ENCODE results near the gene PCNP.

The PCNP gene

DNA sequence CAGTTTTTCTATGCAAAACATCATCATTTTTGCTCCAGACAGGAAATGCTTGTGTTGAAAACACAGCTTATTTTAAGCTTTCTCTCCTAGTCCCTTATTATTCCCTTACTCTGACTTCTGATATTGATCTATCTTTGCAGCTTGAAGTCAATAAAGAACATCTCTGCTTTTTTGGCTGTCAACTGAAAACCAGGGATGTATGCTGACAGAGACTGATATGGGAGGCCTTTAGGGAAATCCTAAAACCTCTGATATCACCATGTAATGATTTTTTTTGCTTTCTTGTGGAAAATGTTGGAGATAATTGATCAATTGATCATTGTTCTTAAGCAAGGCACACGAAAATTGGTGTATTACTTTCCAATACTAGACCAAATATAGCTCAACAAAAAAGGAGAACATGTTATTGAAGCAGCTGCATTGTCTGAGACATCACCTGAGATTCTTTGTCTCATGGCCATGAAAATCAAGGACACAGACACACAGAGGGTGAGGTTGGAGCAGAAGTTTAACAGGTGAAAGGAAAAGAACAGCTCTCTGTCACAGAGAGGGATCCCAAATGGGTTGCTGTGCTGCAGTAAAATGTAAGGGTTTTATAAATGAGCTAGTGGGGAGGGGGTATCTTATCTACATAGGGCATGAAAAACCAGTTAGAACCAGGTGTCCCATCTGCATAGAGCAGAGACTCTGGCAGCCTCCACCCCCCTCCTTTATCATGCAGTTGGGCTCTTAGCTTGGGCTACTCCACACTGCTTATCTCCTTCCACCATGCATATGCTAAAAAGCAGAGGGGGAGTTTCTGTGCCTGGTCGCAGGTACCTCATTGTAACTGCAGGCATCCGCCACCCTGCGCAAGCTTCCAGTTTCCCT, 43.9 kb upstream of the PCNP start:
- TF ChIP-seq, protein P1, sequence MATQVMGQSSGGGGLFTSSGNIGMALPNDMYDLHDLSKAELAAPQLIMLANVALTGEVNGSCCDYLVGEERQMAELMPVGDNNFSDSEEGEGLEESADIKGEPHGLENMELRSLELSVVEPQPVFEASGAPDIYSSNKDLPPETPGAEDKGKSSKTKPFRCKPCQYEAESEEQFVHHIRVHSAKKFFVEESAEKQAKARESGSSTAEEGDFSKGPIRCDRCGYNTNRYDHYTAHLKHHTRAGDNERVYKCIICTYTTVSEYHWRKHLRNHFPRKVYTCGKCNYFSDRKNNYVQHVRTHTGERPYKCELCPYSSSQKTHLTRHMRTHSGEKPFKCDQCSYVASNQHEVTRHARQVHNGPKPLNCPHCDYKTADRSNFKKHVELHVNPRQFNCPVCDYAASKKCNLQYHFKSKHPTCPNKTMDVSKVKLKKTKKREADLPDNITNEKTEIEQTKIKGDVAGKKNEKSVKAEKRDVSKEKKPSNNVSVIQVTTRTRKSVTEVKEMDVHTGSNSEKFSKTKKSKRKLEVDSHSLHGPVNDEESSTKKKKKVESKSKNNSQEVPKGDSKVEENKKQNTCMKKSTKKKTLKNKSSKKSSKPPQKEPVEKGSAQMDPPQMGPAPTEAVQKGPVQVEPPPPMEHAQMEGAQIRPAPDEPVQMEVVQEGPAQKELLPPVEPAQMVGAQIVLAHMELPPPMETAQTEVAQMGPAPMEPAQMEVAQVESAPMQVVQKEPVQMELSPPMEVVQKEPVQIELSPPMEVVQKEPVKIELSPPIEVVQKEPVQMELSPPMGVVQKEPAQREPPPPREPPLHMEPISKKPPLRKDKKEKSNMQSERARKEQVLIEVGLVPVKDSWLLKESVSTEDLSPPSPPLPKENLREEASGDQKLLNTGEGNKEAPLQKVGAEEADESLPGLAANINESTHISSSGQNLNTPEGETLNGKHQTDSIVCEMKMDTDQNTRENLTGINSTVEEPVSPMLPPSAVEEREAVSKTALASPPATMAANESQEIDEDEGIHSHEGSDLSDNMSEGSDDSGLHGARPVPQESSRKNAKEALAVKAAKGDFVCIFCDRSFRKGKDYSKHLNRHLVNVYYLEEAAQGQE (IDR thresholded peaks at IDR 0.05; ENCODE audit: low read depth) = no peak
- TF ChIP-seq ZBTB7A (IDR thresholded peaks at IDR 0.05; ENCODE audit: low read depth) = no peak
- no peak for TF ChIP-seq RAD21 (IDR thresholded peaks at IDR 0.05; ENCODE audit: low read depth)
- no peak for TF ChIP-seq CEBPB (IDR thresholded peaks at IDR 0.05)
- no peak for TF ChIP-seq YY1 (IDR thresholded peaks at IDR 0.05; ENCODE audit: low read depth)
- no peak for TF ChIP-seq NFIC (IDR thresholded peaks at IDR 0.05)
- TF ChIP-seq CREB1 (IDR thresholded peaks at IDR 0.05; ENCODE audit: low read depth) = no peak
- TF ChIP-seq USF1 (IDR thresholded peaks at IDR 0.05) = no peak
- no peak for TF ChIP-seq FOXM1 (IDR thresholded peaks at IDR 0.05; ENCODE audit: borderline replicate concordance, low read depth)
- no peak for TF ChIP-seq TCF12 (IDR thresholded peaks at IDR 0.05; ENCODE audit: low read depth)
- no peak for TF ChIP-seq TAF1 (IDR thresholded peaks at IDR 0.05; ENCODE audit: low read depth)
- no peak for TF ChIP-seq TEAD4 (IDR thresholded peaks at IDR 0.05)
- no peak for TF ChIP-seq EP300 (IDR thresholded peaks at IDR 0.05; ENCODE audit: borderline replicate concordance)
- TF ChIP-seq EGR1 (IDR thresholded peaks at IDR 0.05) = no peak
- TF ChIP-seq, protein P2, sequence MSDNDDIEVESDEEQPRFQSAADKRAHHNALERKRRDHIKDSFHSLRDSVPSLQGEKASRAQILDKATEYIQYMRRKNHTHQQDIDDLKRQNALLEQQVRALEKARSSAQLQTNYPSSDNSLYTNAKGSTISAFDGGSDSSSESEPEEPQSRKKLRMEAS (IDR thresholded peaks at IDR 0.05) = no peak

- TF ChIP-seq EP300 (IDR thresholded peaks at IDR 0.05; ENCODE audit: borderline replicate concordance) (no peak), EGR1 (IDR thresholded peaks at IDR 0.05) (no peak), NFIC (IDR thresholded peaks at IDR 0.05) (no peak)
Measured at GRCh38 chr3:101530686-101531047, 43.3 kb upstream of the PCNP start.

DNA sequence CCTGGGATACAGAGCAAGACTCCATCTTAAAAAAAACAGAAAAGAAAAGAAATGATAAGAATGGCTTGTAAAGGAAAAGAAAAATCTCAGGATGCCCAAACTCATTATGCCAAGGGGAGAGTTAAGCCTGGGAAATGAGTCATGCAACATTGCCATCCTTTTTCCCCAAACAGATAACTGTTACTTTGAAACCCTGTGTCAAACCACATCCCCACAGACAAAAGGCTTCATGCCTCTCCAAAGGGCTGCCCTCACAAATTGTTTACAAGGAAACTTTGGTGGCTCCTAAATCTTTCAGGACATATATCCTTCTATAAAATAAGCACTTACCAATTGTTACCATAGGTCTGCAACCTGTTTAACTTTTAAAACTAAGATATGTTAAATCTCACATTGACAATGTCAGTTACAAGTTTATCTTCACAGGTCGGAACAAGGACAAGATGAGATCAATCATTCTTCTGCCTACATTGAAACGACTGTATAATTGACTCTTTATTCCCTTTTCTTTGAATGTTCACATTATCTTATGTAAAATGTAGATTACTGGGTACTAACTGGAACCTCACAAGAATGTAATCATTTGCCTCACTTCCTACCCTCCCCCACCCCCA, 42.4 kb upstream of the PCNP start:
- TF ChIP-seq NFIC (IDR thresholded peaks at IDR 0.05) (no peak), FOXM1 (IDR thresholded peaks at IDR 0.05; ENCODE audit: borderline replicate concordance, low read depth) (no peak), EGR1 (IDR thresholded peaks at IDR 0.05) (no peak), TCF12 (IDR thresholded peaks at IDR 0.05; ENCODE audit: low read depth) (no peak), EP300 (IDR thresholded peaks at IDR 0.05; ENCODE audit: borderline replicate concordance) (no peak), USF1 (IDR thresholded peaks at IDR 0.05) (no peak), YY1 (IDR thresholded peaks at IDR 0.05; ENCODE audit: low read depth) (no peak)

DNA sequence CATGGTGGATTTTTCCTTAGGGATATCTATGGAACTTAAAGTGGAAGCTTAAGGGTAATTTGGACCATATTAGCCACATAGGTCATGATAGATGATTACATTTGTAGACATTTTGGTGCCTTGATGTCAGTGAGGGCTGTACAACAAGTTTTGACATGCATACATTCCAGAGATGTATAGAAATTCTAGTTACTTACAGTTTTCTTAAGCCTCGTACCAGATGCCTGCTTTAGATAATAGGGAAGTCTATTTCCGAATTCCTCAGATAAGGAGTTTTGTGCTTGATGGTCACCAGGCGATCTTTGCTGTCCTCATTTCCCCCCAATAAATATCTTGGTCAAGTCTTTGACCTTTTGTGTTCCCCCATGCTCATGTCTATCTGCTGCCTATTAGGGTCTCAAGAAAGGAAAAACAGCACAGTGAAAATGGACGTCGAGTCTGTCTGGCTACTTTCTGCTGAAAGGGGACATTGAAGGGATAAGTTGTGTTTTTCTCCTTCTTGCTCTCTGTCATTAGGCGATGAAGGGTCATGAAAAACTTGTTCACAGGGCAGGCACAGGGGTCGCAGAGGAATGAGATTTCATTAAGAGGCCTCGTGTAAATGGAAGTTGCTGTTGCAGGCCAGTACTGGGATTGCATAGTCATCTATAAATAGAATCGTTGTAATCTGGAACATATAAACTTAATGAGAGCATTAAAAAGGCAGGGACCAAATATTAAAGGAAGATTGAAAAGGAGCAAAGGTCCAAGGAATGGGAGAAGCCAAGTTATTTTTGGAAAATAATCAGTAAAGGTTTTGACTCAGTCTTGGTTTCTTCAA, 41.0 kb upstream of the PCNP start:
- TF ChIP-seq CREB1 (IDR thresholded peaks at IDR 0.05; ENCODE audit: low read depth) (no peak), EP300 (IDR thresholded peaks at IDR 0.05; ENCODE audit: borderline replicate concordance) (no peak)

GRCh38 chr3:101533603-101533968, 40.4 kb upstream of the PCNP start:
- TF ChIP-seq TCF12 (IDR thresholded peaks at IDR 0.05; ENCODE audit: low read depth) (no peak), YY1 (IDR thresholded peaks at IDR 0.05; ENCODE audit: low read depth) (no peak), FOXM1 (IDR thresholded peaks at IDR 0.05; ENCODE audit: borderline replicate concordance, low read depth) (no peak), TEAD4 (IDR thresholded peaks at IDR 0.05) (no peak), EP300 (IDR thresholded peaks at IDR 0.05; ENCODE audit: borderline replicate concordance) (no peak), CREB1 (IDR thresholded peaks at IDR 0.05; ENCODE audit: low read depth) (no peak), NFIC (IDR thresholded peaks at IDR 0.05) (no peak), TAF1 (IDR thresholded peaks at IDR 0.05; ENCODE audit: low read depth) (no peak), EGR1 (IDR thresholded peaks at IDR 0.05) (no peak), RAD21 (IDR thresholded peaks at IDR 0.05; ENCODE audit: low read depth) (no peak), ZBTB7A (IDR thresholded peaks at IDR 0.05; ENCODE audit: low read depth) (no peak), CEBPB (IDR thresholded peaks at IDR 0.05) (no peak), USF1 (IDR thresholded peaks at IDR 0.05) (no peak)
- TF ChIP-seq, protein P1 (IDR thresholded peaks at IDR 0.05; ENCODE audit: low read depth) = no peak
- TF ChIP-seq, protein P2 (IDR thresholded peaks at IDR 0.05) = no peak
